Tibial artery (tissue), 4 donors: ENCODE measurements around the gene RNASEH1.

Source experiments
- DNase-seq, 2 donors: peaks; one replicate each; pipeline ENCODE4 v3.0.0-alpha.2; 2019
- H3K27ac ChIP-seq, 2 donors: fragments of 200-600 bp; sonication (generic) in 1 of 2; 1 replicate in 1 of 2; 2 replicates in 1 of 2; pipeline ENCODE4 v1.5.1; 2018 to 2019; ENCODE audit warnings: mild to moderate bottlenecking in 1 of 2
- H3K27me3 ChIP-seq, 2 donors: fragments of 200-600 bp; sonication (generic) in 1 of 2; one replicate each; pipeline versions ENCODE4 v1.5.1 to v1.6.0; 2016 to 2019
- H3K36me3 ChIP-seq, 3 donors: fragments of 200-600 bp; sonication (generic) in 2 of 3; one replicate each; pipeline ENCODE4 v1.5.1; 2016 to 2019; ENCODE audit warnings: mild to moderate bottlenecking in 2 of 3
- H3K4me1 ChIP-seq, 4 donors: fragments of 200-600 bp; sonication (generic) in 2 of 4; 1 replicate in 3 of 4; 2 replicates in 1 of 4; pipeline ENCODE4 v1.5.1; 2016 to 2019
- H3K4me3 ChIP-seq, 2 donors: fragments of 200-600 bp; sonication (generic) in 1 of 2; 1 replicate in 1 of 2; 2 replicates in 1 of 2; pipeline ENCODE4 v1.5.1; 2018 to 2019; ENCODE audit warnings: mild to moderate bottlenecking in 2 of 2
- H3K9me3 ChIP-seq, 3 donors: fragments of 200-600 bp; sonication (generic) in 1 of 3; one replicate each; pipeline ENCODE4 v1.5.1; 2016 to 2019
- CTCF ChIP-seq, 2 experiments: fragments of 200-600 bp in 1 of 2; fragments of 450-650 bp in 1 of 2; IDR thresholded peaks; one replicate each; pipeline ENCODE4 v1.5.1; 2017 to 2019; ENCODE audit warnings: antibody characterized with exemption in 2 of 2, mild to moderate bottlenecking in 1 of 2, moderate library complexity in 1 of 2
- intact Hi-C: fragments of 100-400 bp; cut with DNase I; formaldehyde crosslinking; loops from one replicate; pipeline ENCODE4 v1.15.0; 2023; ENCODE audit warnings: low total_unique reads

RNASEH1 gene

GRCh38 chr2:3526871-3527270, 31.3 kb downstream of the RNASEH1 start:
- no peak for TF ChIP-seq CTCF (IDR thresholded peaks at IDR 0.05)
- no peak overlapping the region for H3K27ac ChIP-seq
- no peak overlapping the region for H3K4me3 ChIP-seq
- no peaks in the 10 kb centered on the region for H3K9me3 ChIP-seq
- H3K36me3 ChIP-seq = peaks cover 0 to 5% (median 0%) of the 10 kb centered on the region in 3 donors
- DNase-seq = no peak
- no peaks in the 10 kb centered on the region for H3K27me3 ChIP-seq
- peaks cover 0 to 34% (median 25%) of the 10 kb centered on the region in 4 donors for H3K4me1 ChIP-seq
- intact Hi-C loops = no loop called here

GRCh38 chr2:3523551-3524041, 34.5 kb downstream of the RNASEH1 start:
- peaks cover 0 to 48% (median 35%) of the 10 kb centered on the region in 4 donors for H3K4me1 ChIP-seq
- H3K27me3 ChIP-seq = no peaks in the 10 kb centered on the region
- H3K36me3 ChIP-seq = no peaks in the 10 kb centered on the region
- DNase-seq = no peak
- H3K9me3 ChIP-seq = no peaks in the 10 kb centered on the region
- H3K4me3 ChIP-seq = no peak overlapping the region
- intact Hi-C loops = loop anchor here (5.0 kb wide), 1 partner anchor 34 kb away; the partner anchor contains the start of gene RNASEH1
- peak overlapping the region; percentile 65 to 66 for H3K27ac ChIP-seq
- no peak for TF ChIP-seq CTCF (IDR thresholded peaks at IDR 0.05)

- no peak overlapping the region for H3K4me3 ChIP-seq
- H3K36me3 ChIP-seq = no peaks in the 10 kb centered on the region
- H3K27me3 ChIP-seq = no peaks in the 10 kb centered on the region
- DNase-seq = no peak
- intact Hi-C loops = loop anchor here (5.0 kb wide), 1 partner anchor 34 kb away; the partner anchor contains the start of gene RNASEH1
- H3K9me3 ChIP-seq = no peaks in the 10 kb centered on the region
- peak overlapping the region; percentile 65 to 66 for H3K27ac ChIP-seq
- H3K4me1 ChIP-seq = peaks cover 0 to 51% (median 37%) of the 10 kb centered on the region in 4 donors
- TF ChIP-seq CTCF (IDR thresholded peaks at IDR 0.05) = no peak
These were observed 35.1 kb downstream of the RNASEH1 start for GRCh38 chr2:3522961-3523421.

- Histone ChIP-seq H3K9me3 (no peaks in the 10 kb centered on the region), H3K36me3 (no peaks in the 10 kb centered on the region), H3K27me3 (no peaks in the 10 kb centered on the region), H3K27ac (no peak overlapping the region), H3K4me3 (peak overlapping the region; percentile 91 to 92), H3K4me1 (peaks cover 0 to 61% (median 41%) of the 10 kb centered on the region in 4 donors)
- TF ChIP-seq CTCF (IDR thresholded peaks at IDR 0.05) = no peak
- intact Hi-C loops = loop anchor here (5.0 kb wide), 1 partner anchor 37 kb away; the partner anchor contains the start of gene RNASEH1
- no peak for DNase-seq
These were observed 37.5 kb downstream of the RNASEH1 start for GRCh38 chr2:3520591-3520990.

- no peaks in the 10 kb centered on the region for H3K27me3 ChIP-seq
- peak within 1 kb of the TSS; percentile 99 for H3K27ac ChIP-seq
- intact Hi-C loops = loop anchor here (5.0 kb wide), 1 partner anchor 38 kb away; the partner anchor contains the start of gene RNASEH1
- peaks cover 0 to 52% (median 33%) of the 10 kb centered on the region in 4 donors for H3K4me1 ChIP-seq
- TF ChIP-seq CTCF (IDR thresholded peaks at IDR 0.05) = no peak
- H3K36me3 ChIP-seq = no peaks in the 10 kb centered on the region
- peak; percentile 87 to 93 for DNase-seq
- peak within 1 kb of the TSS; percentile 91 to 92 for H3K4me3 ChIP-seq
- no peaks in the 10 kb centered on the region for H3K9me3 ChIP-seq
These were observed 38.6 kb downstream of the RNASEH1 start, which contains the start of gene ADI1 for GRCh38 chr2:3519255-3520205. TSS of gene ADI1 (minus strand) at chr2:3519531. CDS start at chr2:3519487, 44 bp downstream.
